Measurements from ENCODE around the gene EXOC6. TPM values are rescaled to one million over a fixed set of nuclear protein-coding genes. Genes with fewer than 3 reads are reported as not detected.

The EXOC6 gene
- polyA plus RNA-seq, 1 donor from 2014 or later: 26.3 TPM

GRCh38 chr10:92993699-92994272 lies 145.5 kb downstream of the EXOC6 start:
- Histone ChIP-seq H3F3A (ENCODE audit: insufficient read depth, low read length, poor library complexity, severe bottlenecking) (peaks cover 5% of the 10 kb centered on the region), H3K9me2 (ENCODE audit: insufficient read depth, low read length) (no peaks in the 10 kb centered on the region), H3K36me3 (ENCODE audit: insufficient read depth, low read length) (no peaks in the 10 kb centered on the region), H3K9me3 (ENCODE audit: low read length) (no peaks in the 10 kb centered on the region), H3K4me2 (ENCODE audit: low read length) (no peak overlapping the region), H3K79me2 (replicated peaks; ENCODE audit: insufficient read depth, low read length) (no peaks in the 10 kb centered on the region), H3K9ac (ENCODE audit: low read length) (no peak overlapping the region), H3K4me3 (ENCODE audit: low read length) (no peak overlapping the region), H4K20me1 (ENCODE audit: insufficient read depth) (no peaks in the 10 kb centered on the region), H3K27me3 (ENCODE audit: insufficient read depth, low read depth, low read length) (peaks cover 7% of the 10 kb centered on the region), H2AFZ (ENCODE audit: low read depth, low read length) (no peak overlapping the region), H3K27ac (ENCODE audit: low read length) (no peak overlapping the region)
- TF ChIP-seq CTCF (IDR thresholded peaks at IDR 0.05; ENCODE audit: poor library complexity, severe bottlenecking) (no peak), EP300 (conservative IDR thresholded peaks at IDR 0.05; ENCODE audit: poor library complexity, severe bottlenecking) (peak; percentile 99), REST (IDR thresholded peaks at IDR 0.05; ENCODE audit: borderline replicate concordance) (peak; percentile 12), POLR2AphosphoS5 (IDR thresholded peaks at IDR 0.05) (peak; percentile 74), MXI1 (conservative IDR thresholded peaks at IDR 0.05; ENCODE audit: poor library complexity, severe bottlenecking) (peak; percentile 14), RAD21 (conservative IDR thresholded peaks at IDR 0.05) (no peak)

GRCh38 chr10:92995509-92995908 lies 147.2 kb downstream of the EXOC6 start:
- Histone ChIP-seq H4K20me1 (ENCODE audit: insufficient read depth) (no peaks in the 10 kb centered on the region), H3K9ac (ENCODE audit: low read length) (no peak overlapping the region), H3K27me3 (ENCODE audit: insufficient read depth, low read depth, low read length) (peaks cover 7% of the 10 kb centered on the region), H2AFZ (ENCODE audit: low read depth, low read length) (no peak overlapping the region), H3K27ac (ENCODE audit: low read length) (no peak overlapping the region), H3K9me2 (ENCODE audit: insufficient read depth, low read length) (no peaks in the 10 kb centered on the region), H3K4me3 (ENCODE audit: low read length) (no peak overlapping the region), H3K36me3 (ENCODE audit: insufficient read depth, low read length) (no peaks in the 10 kb centered on the region), H3F3A (ENCODE audit: insufficient read depth, low read length, poor library complexity, severe bottlenecking) (peaks cover 5% of the 10 kb centered on the region), H3K9me3 (ENCODE audit: low read length) (no peaks in the 10 kb centered on the region), H3K4me2 (ENCODE audit: low read length) (no peak overlapping the region), H3K79me2 (replicated peaks; ENCODE audit: insufficient read depth, low read length) (no peaks in the 10 kb centered on the region)
- no peak for TF ChIP-seq EP300 (conservative IDR thresholded peaks at IDR 0.05; ENCODE audit: poor library complexity, severe bottlenecking)
- TF ChIP-seq RAD21 (conservative IDR thresholded peaks at IDR 0.05): no peak
- TF ChIP-seq POLR2AphosphoS5 (IDR thresholded peaks at IDR 0.05): no peak
- no peak for TF ChIP-seq EZH2 (IDR thresholded peaks at IDR 0.05; ENCODE audit: borderline replicate concordance, insufficient read depth, low read length, poor library complexity, severe bottlenecking)
- no peak for TF ChIP-seq MXI1 (conservative IDR thresholded peaks at IDR 0.05; ENCODE audit: poor library complexity, severe bottlenecking)
- TF ChIP-seq TAF1 (IDR thresholded peaks at IDR 0.05; ENCODE audit: low read depth): no peak
- no peak for TF ChIP-seq REST (IDR thresholded peaks at IDR 0.05; ENCODE audit: borderline replicate concordance)
- no peak for TF ChIP-seq CTCF (IDR thresholded peaks at IDR 0.05; ENCODE audit: poor library complexity, severe bottlenecking)
- TF ChIP-seq SMC3 (conservative IDR thresholded peaks at IDR 0.05; ENCODE audit: poor library complexity): no peak

Measured in neural cell (in vitro differentiated cells).